B cell (primary cell): ENCODE measurements around the gene CFD. TPM values are rescaled to one million over a fixed set of nuclear protein-coding genes. Genes with fewer than 3 reads are reported as not detected.

Source experiments
- ATAC-seq: fragments of 200-7000 bp; cut with Tn5 transposase; one replicate; pipeline ENCODE4 v1.10.0; 2021; ENCODE audit warnings: low read depth, mild to moderate bottlenecking, moderate number of reproducible peaks, moderate library complexity
- CTCF ChIA-PET: fragments of 350-600 bp; sonication (Branson Sonifier 250); formaldehyde crosslinking; loops from one replicate; lab custom pipeline; 2021; ENCODE audit warnings: antibody characterized with exemption, inconsistent platforms; lab: Charles Lee
- POLR2A ChIA-PET: fragments of 350-600 bp; sonication (Branson Sonifier 250); formaldehyde crosslinking; loops from one replicate; lab custom pipeline; 2021; ENCODE audit warnings: antibody characterized with exemption; lab: Charles Lee
- DNase-seq: peaks from one replicate; pipeline ENCODE4 v3.0.0; 2013
- H2AFZ ChIP-seq: 2 replicates; pipeline ENCODE4 v1.6.1; 2012; ENCODE audit warnings: mild to moderate bottlenecking, low read depth, low read length; ENCODE audit not compliant: insufficient read depth, poor library complexity, severe bottlenecking
- H3K27ac ChIP-seq, 2 donors: 1 replicate in 1 of 2; 2 replicates in 1 of 2; pipeline ENCODE4 v1.5.1; 2012 to 2013; ENCODE audit warnings: low read length in 2 of 2, mild to moderate bottlenecking in 2 of 2, moderate library complexity in 1 of 2
- H3K27me3 ChIP-seq, 4 experiments: fragments of 200-600 bp in 1 of 4; sonication (generic) in 1 of 4; replicated peaks in 1 of 4; 1 replicate in 2 of 4; 2 replicates in 2 of 4; pipeline versions ENCODE4 v1.6.1 to v1.7.0; 2013 to 2016; ENCODE audit warnings: low read length in 3 of 4, mild to moderate bottlenecking in 2 of 4, mixed read lengths in 1 of 4, moderate library complexity in 1 of 4; ENCODE audit not compliant: insufficient read depth in 4 of 4, control insufficient read depth in 3 of 4; ENCODE audit errors: control extremely low read depth in 1 of 4
- H3K36me3 ChIP-seq, 2 experiments: replicated peaks in 1 of 2; 1 replicate in 1 of 2; 2 replicates in 1 of 2; pipeline versions ENCODE4 v1.6.1 to v1.7.1; 2013; ENCODE audit warnings: low read length in 1 of 2; ENCODE audit not compliant: insufficient read depth in 2 of 2, control insufficient read depth in 1 of 2; ENCODE audit errors: control extremely low read depth in 1 of 2, extremely low read depth in 1 of 2
- H3K4me1 ChIP-seq, 2 donors: fragments of 200-600 bp in 1 of 2; sonication (generic) in 1 of 2; 1 replicate in 1 of 2; 2 replicates in 1 of 2; pipeline versions ENCODE4 v1.5.1 to v1.6.1; 2013 to 2017; ENCODE audit warnings: low read length in 2 of 2; ENCODE audit not compliant: control insufficient read depth in 2 of 2, insufficient read depth in 2 of 2
- H3K4me2 ChIP-seq: replicated peaks from 2 replicates; pipeline ENCODE3; 2012; ENCODE audit warnings: mild to moderate bottlenecking, low read depth, low read length; ENCODE audit not compliant: poor library complexity, severe bottlenecking
- H3K4me3 ChIP-seq, 5 experiments: fragments of 200-600 bp in 1 of 5; sonication (generic) in 1 of 5; 1 replicate in 3 of 5; 2 replicates in 2 of 5; pipeline versions ENCODE4 v1.5.1 to v1.7.0; 2011 to 2016; ENCODE audit warnings: low read length in 4 of 5, mild to moderate bottlenecking in 4 of 5, low read depth in 2 of 5, control low read depth in 1 of 5, moderate library complexity in 1 of 5; ENCODE audit not compliant: insufficient read depth in 1 of 5; ENCODE audit errors: control extremely low read depth in 1 of 5, extremely low read depth in 1 of 5
- H3K79me2 ChIP-seq: fragments of 200-600 bp; sonication (generic); one replicate; pipeline ENCODE4 v1.6.0; 2016; ENCODE audit warnings: low read length; ENCODE audit not compliant: control insufficient read depth, insufficient read depth
- H3K9ac ChIP-seq: fragments of 200-600 bp; sonication (generic); 2 replicates; pipeline ENCODE4 v1.6.1; 2017; ENCODE audit warnings: mild to moderate bottlenecking, low read length, moderate library complexity
- H3K9me3 ChIP-seq, 3 donors: one replicate each; pipeline versions ENCODE4 v1.6.1 to v1.7.1; 2013; ENCODE audit warnings: low read length in 2 of 3; ENCODE audit not compliant: control insufficient read depth in 2 of 3, insufficient read depth in 1 of 3; ENCODE audit errors: control extremely low read depth in 1 of 3
- H4K20me1 ChIP-seq: 2 replicates; pipeline ENCODE4 v1.6.0; 2012; ENCODE audit warnings: mild to moderate bottlenecking, low read length; ENCODE audit not compliant: insufficient read depth, control insufficient read depth, poor library complexity, severe bottlenecking
- H3K27ac Mint-ChIP-seq: one replicate; pipeline ENCODE4 v1.8.0; 2021; ENCODE audit warnings: mixed read lengths
- H3K27me3 Mint-ChIP-seq: one replicate; pipeline ENCODE4 v1.8.0; 2021; ENCODE audit warnings: mixed read lengths
- H3K4me1 Mint-ChIP-seq: one replicate; pipeline ENCODE4 v1.8.0; 2021; ENCODE audit warnings: mixed read lengths
- H3K4me3 Mint-ChIP-seq: one replicate; pipeline ENCODE4 v1.8.0; 2021; ENCODE audit warnings: mixed read lengths
- H3K9me3 Mint-ChIP-seq: one replicate; pipeline ENCODE4 v1.8.0; 2022; ENCODE audit warnings: mixed read lengths; ENCODE audit not compliant: insufficient read depth
- CTCF ChIP-seq: fragments of 200-600 bp; IDR thresholded peaks from one replicate; pipeline ENCODE4 v1.8.0; 2022; ENCODE audit warnings: antibody characterized with exemption, mild to moderate bottlenecking
- EZH2 ChIP-seq: IDR thresholded peaks from 2 replicates; pipeline ENCODE4 v1.6.1; 2012; ENCODE audit warnings: borderline replicate concordance, low read depth, mild to moderate bottlenecking, moderate library complexity, low read length; ENCODE audit not compliant: insufficient read depth, poor library complexity, severe bottlenecking
- WGBS: methylation state at CpG from one replicate; pipeline ENCODE4 v1.1.5; 2013; ENCODE audit warnings: missing lambda C conversion rate; ENCODE audit not compliant: insufficient coverage; 5-methylcytosine and 5-hydroxymethylcytosine counted together
- intact Hi-C: fragments of 100-400 bp; cut with micrococcal nuclease; formaldehyde crosslinking; loops from one replicate; pipeline ENCODE4 v1.10.0; 2022
- polyA plus RNA-seq: library from polyadenylated mRNA; depleted of rRNA; stranded (reverse); fragments of >200 nt; gene quantifications from 2 replicates; pipeline ENCODE4 v1.2.3, GENCODE V29; 2012
- total RNA-seq, 2 donors: library from RNA; stranded (reverse); fragments of 120-200 nt in 1 of 2; gene quantifications; 1 replicate in 1 of 2; 2 replicates in 1 of 2; pipeline versions ENCODE4 v1.2.3 to v1.2.4, GENCODE V29; 2013 to 2022

CFD gene
- total and polyA plus RNA-seq, 2 donors (not counting 1 experiment from before 2014, with no cell fraction given): 0.79 to 6.6 TPM

GRCh38 chr19:867301-867793 is 7.9 kb downstream of the CFD start:
- ChIA-PET POLR2A (no interaction called here), CTCF (no interaction called here)
- H2AFZ ChIP-seq: no peak overlapping the region
- Mint-ChIP-seq H3K9me3 (no peaks in the 10 kb centered on the region), H3K4me3 (no peak overlapping the region), H3K27ac (no peak overlapping the region), H3K27me3 (peaks cover 4% of the 10 kb centered on the region), H3K4me1 (peaks cover 20% of the 10 kb centered on the region)
- no peak for TF ChIP-seq CTCF
- no peak for TF ChIP-seq EZH2
- no peak overlapping the region for H3K4me3 ChIP-seq
- H3K9me3 ChIP-seq: peaks cover 0 to 14% (median 0%) of the 10 kb centered on the region in 3 donors
- no peak overlapping the region for H3K4me2 ChIP-seq
- no peak overlapping the region for H3K27ac ChIP-seq
- H3K79me2 ChIP-seq: no peaks in the 10 kb centered on the region
- H3K27me3 ChIP-seq: peaks cover 0 to 10% (median 2%) of the 10 kb centered on the region in 4 experiments
- 92% methylated on average over 16 of the region's 16 CpGs for WGBS
- DNase-seq (no peak), ATAC-seq (no peak)
- no peak overlapping the region for H3K9ac ChIP-seq
- no peaks in the 10 kb centered on the region for H4K20me1 ChIP-seq
- H3K36me3 ChIP-seq: peaks cover 0 to 17% of the 10 kb centered on the region in 2 experiments
- intact Hi-C loops: no loop called here
- peaks cover 23 to 33% of the 10 kb centered on the region in 2 donors for H3K4me1 ChIP-seq

GRCh38 chr19:867855-868457 is 8.5 kb downstream of the CFD start:
- POLR2A ChIA-PET: no interaction called here
- intact Hi-C loops: no loop called here
- no peak for ATAC-seq

More at GRCh38 chr19:867855-868457, 8.5 kb downstream of the CFD start:
- CTCF ChIA-PET: no interaction called here
- Mint-ChIP-seq H3K4me1 (peaks cover 19% of the 10 kb centered on the region), H3K9me3 (no peaks in the 10 kb centered on the region), H3K27ac (no peak overlapping the region), H3K27me3 (no peaks in the 10 kb centered on the region), H3K4me3 (no peak overlapping the region)
- no peak for DNase-seq
- H3K36me3 ChIP-seq: peaks cover 0 to 17% of the 10 kb centered on the region in 2 experiments
- no peak overlapping the region for H3K4me3 ChIP-seq
- H2AFZ ChIP-seq: no peak overlapping the region
- peaks cover 0 to 4% (median 0%) of the 10 kb centered on the region in 4 experiments for H3K27me3 ChIP-seq
- no peak overlapping the region for H3K27ac ChIP-seq
- 97% methylated on average over 39 of the region's 39 CpGs for WGBS
- no peaks in the 10 kb centered on the region for H4K20me1 ChIP-seq
- H3K4me1 ChIP-seq: peaks cover 20 to 29% of the 10 kb centered on the region in 2 donors
- no peak overlapping the region for H3K4me2 ChIP-seq
- TF ChIP-seq EZH2 (no peak), CTCF (no peak)
- H3K9me3 ChIP-seq: peaks cover 0 to 8% (median 0%) of the 10 kb centered on the region in 3 donors
- H3K79me2 ChIP-seq: no peaks in the 10 kb centered on the region
- no peak overlapping the region for H3K9ac ChIP-seq
